SK-N-MC (cell line): ENCODE data around the gene SAMD9L.

Experiments used
- EZH2 ChIP-seq: fragments of 200-600 bp; sonication (generic); IDR thresholded peaks from one replicate; pipeline ENCODE4 v1.6.1; 2017; ENCODE audit warnings: antibody characterized with exemption
- POLR2AphosphoS5 ChIP-seq: IDR thresholded peaks from 2 replicates; pipeline ENCODE4 v1.6.1; 2012; ENCODE audit warnings: mild to moderate bottlenecking, low read depth, low read length, borderline replicate concordance

DNA sequence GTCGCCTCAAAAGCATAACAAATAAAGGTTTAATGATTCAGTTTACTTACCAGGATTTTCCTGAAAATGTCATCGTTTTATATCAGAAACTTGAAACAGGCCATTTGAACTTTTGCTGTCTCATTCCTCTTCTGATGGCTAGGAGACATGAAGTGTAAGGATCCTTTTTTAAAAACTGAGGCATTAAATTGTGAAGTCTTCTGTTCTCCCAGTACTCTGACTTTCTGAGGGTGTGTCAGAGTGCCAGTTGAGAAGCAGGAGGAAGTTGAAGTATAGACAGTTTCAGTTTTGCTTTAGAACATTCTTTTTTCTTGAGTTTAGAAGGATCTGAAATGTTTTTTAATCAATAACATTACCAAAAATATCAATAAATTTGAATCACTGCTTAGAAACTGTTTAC is at the start of gene SAMD9L:
- TF ChIP-seq POLR2AphosphoS5 (no peak), EZH2 (no peak)
